Cardiac muscle cell (in vitro differentiated cells and primary cell): ENCODE data around the gene ZFYVE16. TPM values are rescaled to one million over a fixed set of nuclear protein-coding genes. Genes with fewer than 3 reads are reported as not detected.

Experiments used
- DNase-seq, 2 donors: peaks; one replicate each; pipeline versions ENCODE4 v3.0.0 to v3.0.0-alpha.2; 2010 to 2017; ENCODE audit warnings: low read depth in 1 of 2, low spot score in 1 of 2
- H3K27ac ChIP-seq: fragments of 200-600 bp; sonication (generic); 2 replicates; pipeline ENCODE4 v1.5.1; 2016
- H3K27me3 ChIP-seq: fragments of 200-600 bp; sonication (generic); 2 replicates; pipeline ENCODE4 v1.6.0; 2016; ENCODE audit warnings: control low read depth
- H3K36me3 ChIP-seq: fragments of 200-600 bp; sonication (generic); 2 replicates; pipeline ENCODE4 v1.5.1; 2016; ENCODE audit warnings: control low read depth
- H3K4me1 ChIP-seq: fragments of 200-600 bp; sonication (generic); 2 replicates; pipeline ENCODE4 v1.8.1; 2017; ENCODE audit warnings: low read depth, mild to moderate bottlenecking, mixed run types
- H3K4me3 ChIP-seq: fragments of 200-600 bp; sonication (generic); 2 replicates; pipeline ENCODE4 v1.5.1; 2016; ENCODE audit warnings: mild to moderate bottlenecking
- H3K9me3 ChIP-seq: fragments of 200-600 bp; sonication (generic); 2 replicates; pipeline ENCODE4 v1.5.1; 2017; ENCODE audit warnings: low read depth, mild to moderate bottlenecking, control low read depth
- CTCF ChIP-seq: IDR thresholded peaks from 2 replicates; pipeline ENCODE4 v1.5.1; 2012; ENCODE audit warnings: low read depth, mild to moderate bottlenecking, low read length
- polyA plus RNA-seq: library from polyadenylated mRNA; unstranded; fragments of >200 nt; fragmentation: Nextera tagmentation; extraction: Ambion mirVana; gene quantifications from 2 replicates; pipeline ENCODE4 v1.2.1, GENCODE V29; 2016
- total RNA-seq: library from RNA; depleted of rRNA; stranded (reverse); fragments of >200 nt; gene quantifications from 2 replicates; pipeline ENCODE4 v1.2.3, GENCODE V29; 2016

The ZFYVE16 gene
- total and polyA plus RNA-seq, 2 experiments from 2014 or later = 22.0 to 41.3 TPM

GRCh38 chr5:80474929-80475328 is 67.1 kb downstream of the ZFYVE16 start:
- H3K27me3 ChIP-seq = no peaks in the 10 kb centered on the region
- no peak overlapping the region for H3K27ac ChIP-seq
- TF ChIP-seq CTCF = no peak

GRCh38 chr5:80479713-80480112 is 71.8 kb downstream of the ZFYVE16 start:
- Histone ChIP-seq H3K9me3 (no peaks in the 10 kb centered on the region), H3K4me1 (no peaks in the 10 kb centered on the region), H3K4me3 (no peak overlapping the region), H3K27me3 (no peaks in the 10 kb centered on the region), H3K27ac (peak overlapping the region; percentile 35), H3K36me3 (peaks cover 39% of the 10 kb centered on the region)
- TF ChIP-seq CTCF = no peak
- DNase-seq = no peak

More at GRCh38 chr5:80474929-80475328, 67.1 kb downstream of the ZFYVE16 start:
- Histone ChIP-seq H3K4me3 (no peak overlapping the region), H3K4me1 (no peaks in the 10 kb centered on the region), H3K9me3 (no peaks in the 10 kb centered on the region), H3K36me3 (peaks cover 56% of the 10 kb centered on the region)
- no peak for DNase-seq

GRCh38 chr5:80480354-80480753 is 72.5 kb downstream of the ZFYVE16 start:
- H3K36me3 ChIP-seq = peaks cover 34% of the 10 kb centered on the region
- peak overlapping the region; percentile 35 for H3K27ac ChIP-seq

GRCh38 chr5:80481019-80481893 is 73.4 kb downstream of the ZFYVE16 start:
- H3K4me1 ChIP-seq = no peaks in the 10 kb centered on the region
- DNase-seq = peak; percentile 64 to 78
- H3K36me3 ChIP-seq = peaks cover 25% of the 10 kb centered on the region
- no peaks in the 10 kb centered on the region for H3K27me3 ChIP-seq
- H3K9me3 ChIP-seq = no peaks in the 10 kb centered on the region
- no peak overlapping the region for H3K4me3 ChIP-seq
- H3K27ac ChIP-seq = peak overlapping the region; percentile 76
- TF ChIP-seq CTCF = peak; percentile 92

More at GRCh38 chr5:80480354-80480753, 72.5 kb downstream of the ZFYVE16 start:
- Histone ChIP-seq H3K9me3 (no peaks in the 10 kb centered on the region), H3K27me3 (no peaks in the 10 kb centered on the region), H3K4me1 (no peaks in the 10 kb centered on the region), H3K4me3 (no peak overlapping the region)
- no peak for TF ChIP-seq CTCF
- no peak for DNase-seq

GRCh38 chr5:80482578-80482977 is 74.7 kb downstream of the ZFYVE16 start:
- Histone ChIP-seq H3K27ac (no peak overlapping the region), H3K4me3 (no peak overlapping the region), H3K36me3 (peaks cover 15% of the 10 kb centered on the region), H3K27me3 (no peaks in the 10 kb centered on the region), H3K4me1 (peaks cover 3% of the 10 kb centered on the region), H3K9me3 (no peaks in the 10 kb centered on the region)
- no peak for DNase-seq
- TF ChIP-seq CTCF = no peak
